HFFc6 (cell line): Measurements from ENCODE around the gene NTNG2. TPM values are rescaled to one million over a fixed set of nuclear protein-coding genes. Genes with fewer than 3 reads are reported as not detected.
A peak's percentile ranks its signal among the peaks of the same experiment; 100 is the strongest.
"Not testable (repeated sequence)": the region's sequence is repeated elsewhere in the genome, so short reads cannot be mapped to it uniquely, and the experiment has no call there.

Experiments
- DNase-seq: peaks from one replicate; pipeline ENCODE4 v3.0.0-alpha.2; 2018
- H3K27ac Mint-ChIP-seq: 2 replicates; pipeline ENCODE4 v1.8.0; 2020; ENCODE audit warnings: mild to moderate bottlenecking, mixed read lengths
- H3K27me3 Mint-ChIP-seq: 2 replicates; pipeline ENCODE4 v1.8.0; 2021; ENCODE audit warnings: mild to moderate bottlenecking, moderate library complexity, mixed read lengths; ENCODE audit not compliant: insufficient read depth
- H3K36me3 Mint-ChIP-seq: 2 replicates; pipeline ENCODE4 v1.8.0; 2021; ENCODE audit warnings: low read depth, mixed read lengths
- H3K4me1 Mint-ChIP-seq: 2 replicates; pipeline ENCODE4 v1.8.0; 2020; ENCODE audit warnings: low read depth, mixed read lengths
- H3K4me3 Mint-ChIP-seq: 2 replicates; pipeline ENCODE4 v1.8.0; 2020; ENCODE audit warnings: mild to moderate bottlenecking, moderate library complexity, mixed read lengths
- H3K9me3 Mint-ChIP-seq: 2 replicates; pipeline ENCODE4 v1.8.0; 2020; ENCODE audit warnings: mild to moderate bottlenecking, mixed read lengths
- total RNA-seq, 6 experiments: library from RNA; stranded (reverse); fragmentation: NEBNext Ultra II Directional; extraction: Animal tissue kit (Norgen Biotek cat#: 25700); gene quantifications; 2 replicates in 1 of 6; 3 replicates in 5 of 6; pipeline ENCODE4 v1.2.3, GENCODE V29; 2021
- TF ChIP-seq, protein P1 (sequence below): fragments of 200-600 bp; sonication (generic); IDR thresholded peaks from 2 replicates; pipeline ENCODE4 v1.5.0; 2021; ENCODE audit warnings: antibody characterized with exemption, mild to moderate bottlenecking

Gene NTNG2
- total RNA-seq, 6 experiments from 2014 or later = 0.41 to 0.82 (median 0.51) TPM

DNA sequence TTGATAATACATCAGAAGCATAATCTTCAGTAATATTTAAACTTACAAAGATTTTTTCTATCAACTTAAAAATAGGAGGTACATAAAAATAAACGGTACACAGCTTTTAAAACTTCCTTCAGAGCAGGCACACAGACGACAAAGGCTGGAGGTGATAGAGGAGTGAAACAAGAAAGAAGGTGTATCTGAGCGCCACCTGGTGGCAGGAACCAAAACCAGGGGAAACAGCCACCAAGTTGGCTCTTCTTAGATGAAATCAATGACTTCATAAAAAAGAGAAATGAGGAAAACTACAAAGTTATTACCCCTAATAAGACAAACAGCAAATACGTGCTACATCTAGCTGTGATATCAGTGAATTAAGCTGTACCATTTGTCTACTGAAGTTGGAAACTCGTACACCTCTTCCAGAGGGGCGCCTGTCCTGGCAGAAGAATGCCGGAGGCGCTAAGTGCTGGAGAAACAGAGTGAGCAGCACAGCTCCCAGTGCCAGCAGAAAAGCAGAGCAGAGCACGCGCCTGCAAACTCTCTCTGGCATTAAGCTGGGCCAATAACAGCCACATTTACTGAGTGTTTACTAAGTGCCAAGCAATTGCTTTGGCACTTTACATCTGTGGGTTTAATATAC is 107.0 kb downstream of the NTNG2 start:
- H3K4me3 Mint-ChIP-seq = no peak overlapping the region
- peak; percentile 58 for DNase-seq
- H3K36me3 Mint-ChIP-seq = peaks cover 5% of the 10 kb centered on the region
- peaks cover 6% of the 10 kb centered on the region; the same call in 1 of the 2 replicates for H3K4me1 Mint-ChIP-seq
- peaks cover 4% of the 10 kb centered on the region; the same call in 1 of the 2 replicates for H3K27me3 Mint-ChIP-seq
- no peaks in the 10 kb centered on the region for H3K9me3 Mint-ChIP-seq
- TF ChIP-seq, protein P1, sequence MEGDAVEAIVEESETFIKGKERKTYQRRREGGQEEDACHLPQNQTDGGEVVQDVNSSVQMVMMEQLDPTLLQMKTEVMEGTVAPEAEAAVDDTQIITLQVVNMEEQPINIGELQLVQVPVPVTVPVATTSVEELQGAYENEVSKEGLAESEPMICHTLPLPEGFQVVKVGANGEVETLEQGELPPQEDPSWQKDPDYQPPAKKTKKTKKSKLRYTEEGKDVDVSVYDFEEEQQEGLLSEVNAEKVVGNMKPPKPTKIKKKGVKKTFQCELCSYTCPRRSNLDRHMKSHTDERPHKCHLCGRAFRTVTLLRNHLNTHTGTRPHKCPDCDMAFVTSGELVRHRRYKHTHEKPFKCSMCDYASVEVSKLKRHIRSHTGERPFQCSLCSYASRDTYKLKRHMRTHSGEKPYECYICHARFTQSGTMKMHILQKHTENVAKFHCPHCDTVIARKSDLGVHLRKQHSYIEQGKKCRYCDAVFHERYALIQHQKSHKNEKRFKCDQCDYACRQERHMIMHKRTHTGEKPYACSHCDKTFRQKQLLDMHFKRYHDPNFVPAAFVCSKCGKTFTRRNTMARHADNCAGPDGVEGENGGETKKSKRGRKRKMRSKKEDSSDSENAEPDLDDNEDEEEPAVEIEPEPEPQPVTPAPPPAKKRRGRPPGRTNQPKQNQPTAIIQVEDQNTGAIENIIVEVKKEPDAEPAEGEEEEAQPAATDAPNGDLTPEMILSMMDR = peak; percentile 97
- peak overlapping the region; percentile 46; the same call in 1 of the 2 replicates for H3K27ac Mint-ChIP-seq

DNA sequence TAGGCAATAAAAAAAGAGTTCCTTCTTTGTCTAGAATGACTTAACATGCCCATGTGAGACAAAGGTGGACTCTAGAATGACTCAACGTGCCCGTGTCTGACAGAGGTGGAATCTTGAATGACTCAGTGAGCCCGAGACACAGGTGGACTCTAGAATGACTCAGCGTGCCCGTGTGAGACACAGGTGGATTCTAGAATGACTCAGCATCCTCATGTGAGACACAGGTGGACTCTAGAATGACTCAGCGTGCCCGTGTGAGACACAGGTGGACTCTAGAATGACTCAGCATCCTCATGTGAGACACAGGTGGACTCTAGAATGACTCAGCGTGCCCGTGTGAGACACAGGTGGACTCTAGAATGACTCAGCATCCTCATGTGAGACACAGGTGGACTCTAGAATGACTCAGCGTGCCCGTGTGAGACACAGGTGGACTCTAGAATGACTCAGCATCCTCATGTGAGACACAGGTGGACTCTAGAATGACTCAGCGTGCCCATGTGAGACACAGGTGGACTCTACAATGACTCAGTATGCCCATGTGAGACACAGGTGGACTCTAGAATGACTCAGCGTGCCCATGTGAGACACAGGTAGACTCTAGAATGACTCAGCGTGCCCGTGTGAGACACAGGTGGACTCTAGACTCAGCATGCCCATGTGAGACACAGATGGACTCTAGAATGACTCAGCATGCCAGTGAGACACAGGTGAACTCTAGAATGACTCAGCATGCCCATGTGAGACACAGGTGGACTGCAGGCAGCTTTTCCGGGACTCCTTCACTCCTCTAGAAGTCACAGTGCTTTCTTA is 108.1 kb downstream of the NTNG2 start:
- 0 out of 2 replicates have a peak overlapping the region, but pooled peaks have one; percentile 16 for H3K27ac Mint-ChIP-seq
- not testable (repeated sequence) for H3K9me3 Mint-ChIP-seq, H3K36me3 Mint-ChIP-seq, H3K27me3 Mint-ChIP-seq, DNase-seq, H3K4me1 Mint-ChIP-seq, H3K4me3 Mint-ChIP-seq

DNA sequence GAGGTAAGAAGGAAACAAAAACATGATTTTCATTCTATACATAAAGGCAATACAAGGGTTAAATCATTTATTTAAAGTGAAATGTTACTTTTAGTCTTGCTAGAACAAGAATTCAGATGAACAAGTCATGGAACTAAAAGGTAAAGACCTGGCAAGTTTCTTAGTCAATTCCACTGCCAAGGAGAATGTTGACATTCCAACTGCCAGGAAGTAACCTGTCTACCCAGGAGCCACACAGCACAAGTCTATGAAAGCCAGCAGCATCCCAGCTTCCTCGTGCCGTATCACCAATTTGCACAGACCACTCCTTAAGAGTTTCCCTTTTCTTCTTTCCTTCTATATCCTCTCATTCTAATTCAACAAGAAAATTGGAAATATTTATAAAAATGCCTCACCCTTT is 113.0 kb downstream of the NTNG2 start:
- TF ChIP-seq, protein P1 = no peak
- H3K36me3 Mint-ChIP-seq = peaks cover 29% of the 10 kb centered on the region
- no peak for DNase-seq
- H3K4me1 Mint-ChIP-seq = no peaks in the 10 kb centered on the region
- H3K9me3 Mint-ChIP-seq = no peaks in the 10 kb centered on the region
- peaks cover 2% of the 10 kb centered on the region for H3K27me3 Mint-ChIP-seq
- H3K27ac Mint-ChIP-seq = no peak overlapping the region
- H3K4me3 Mint-ChIP-seq = no peak overlapping the region

DNA sequence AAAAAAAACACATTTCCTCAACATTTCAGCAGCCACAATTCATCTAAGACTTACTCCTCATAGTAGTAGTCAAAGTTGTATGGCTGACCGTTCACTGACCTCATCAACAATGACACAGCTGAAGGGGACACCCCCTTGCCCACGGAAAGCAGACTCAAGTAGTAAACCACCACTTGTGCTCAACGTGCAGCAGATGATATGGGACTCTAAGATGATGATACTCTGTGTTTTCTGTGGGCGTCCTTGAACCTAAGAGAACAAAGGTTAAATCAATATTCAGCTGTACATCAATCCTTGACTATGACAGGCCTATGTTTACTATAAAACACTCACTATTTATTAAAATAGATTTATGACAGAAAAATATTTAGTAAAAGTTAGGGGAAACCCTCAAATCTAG is 121.3 kb downstream of the NTNG2 start:
- H3K4me1 Mint-ChIP-seq = peaks cover 13% of the 10 kb centered on the region
- no peaks in the 10 kb centered on the region for H3K27me3 Mint-ChIP-seq
- no peaks in the 10 kb centered on the region for H3K9me3 Mint-ChIP-seq
- peaks cover 32% of the 10 kb centered on the region for H3K36me3 Mint-ChIP-seq
- H3K4me3 Mint-ChIP-seq = no peak overlapping the region
- TF ChIP-seq, protein P1 = no peak
- no peak overlapping the region for H3K27ac Mint-ChIP-seq
- DNase-seq = no peak

DNA sequence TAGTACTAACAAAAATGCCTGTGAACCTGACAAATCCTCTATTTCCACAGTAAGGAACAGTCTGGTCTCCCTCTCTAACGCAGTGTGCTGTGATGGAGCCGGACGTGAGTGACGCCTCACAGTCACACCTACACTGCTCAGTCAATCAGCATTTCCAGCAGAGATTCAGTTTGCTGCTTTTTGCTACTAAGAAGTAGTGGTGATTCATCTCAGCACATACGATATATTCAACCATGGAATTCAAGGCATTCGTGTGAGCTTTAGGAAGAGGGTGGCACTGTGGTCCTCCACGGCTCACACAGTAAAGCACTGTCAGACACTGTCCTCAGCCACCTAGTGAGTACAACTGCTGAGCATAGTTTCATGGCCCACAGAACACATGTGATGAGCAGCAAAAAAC is 122.0 kb downstream of the NTNG2 start:
- Mint-ChIP-seq H3K9me3 (no peaks in the 10 kb centered on the region), H3K4me1 (peaks cover 20% of the 10 kb centered on the region), H3K36me3 (peaks cover 32% of the 10 kb centered on the region), H3K27ac (peak overlapping the region; percentile 68), H3K4me3 (no peak overlapping the region; the same call in 1 of the 2 replicates), H3K27me3 (no peaks in the 10 kb centered on the region)
- DNase-seq = peak; percentile 53
- TF ChIP-seq, protein P1 = no peak

DNA sequence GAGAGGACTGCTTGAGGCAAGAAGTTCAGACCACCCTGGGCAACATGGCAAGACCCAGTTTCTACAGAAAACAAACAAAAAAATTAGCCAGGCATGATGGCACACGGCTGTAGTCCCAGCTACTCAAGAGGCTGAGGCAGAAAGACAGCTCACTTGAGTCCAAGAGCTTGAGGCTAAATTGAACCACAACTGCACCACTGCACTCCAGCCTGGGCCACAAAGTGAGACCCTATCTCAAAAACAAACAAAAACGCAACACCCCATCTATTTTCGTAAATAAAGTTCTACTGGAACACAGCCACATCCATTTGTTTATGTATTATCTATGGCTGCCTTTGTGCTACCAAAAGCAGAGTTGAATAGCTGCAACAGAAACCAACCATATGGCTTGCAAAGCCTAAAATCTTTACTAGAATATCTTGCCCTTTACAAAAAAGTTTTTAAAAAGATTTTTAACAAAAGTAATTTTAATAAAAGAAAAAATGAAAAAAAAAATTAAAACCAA is 125.5 kb downstream of the NTNG2 start:
- peaks cover 18% of the 10 kb centered on the region for H3K36me3 Mint-ChIP-seq
- TF ChIP-seq, protein P1 = no peak
- no peaks in the 10 kb centered on the region for H3K9me3 Mint-ChIP-seq
- peaks cover 27% of the 10 kb centered on the region for H3K4me1 Mint-ChIP-seq
- no peak overlapping the region for H3K27ac Mint-ChIP-seq
- no peak for DNase-seq
- H3K4me3 Mint-ChIP-seq = no peak overlapping the region
- no peaks in the 10 kb centered on the region for H3K27me3 Mint-ChIP-seq
